Erythroblast (primary cell): ENCODE data around the gene ZNF609.

Source experiments
- GATA1 ChIP-seq: IDR thresholded peaks from 2 replicates; pipeline ENCODE4 v1.6.1; 2011; ENCODE audit warnings: low read depth, mild to moderate bottlenecking, control low read depth, low read length, moderate library complexity
- POLR2A ChIP-seq: IDR thresholded peaks from 2 replicates; pipeline ENCODE4 v1.6.1; 2011; ENCODE audit warnings: mild to moderate bottlenecking, low read length

DNA sequence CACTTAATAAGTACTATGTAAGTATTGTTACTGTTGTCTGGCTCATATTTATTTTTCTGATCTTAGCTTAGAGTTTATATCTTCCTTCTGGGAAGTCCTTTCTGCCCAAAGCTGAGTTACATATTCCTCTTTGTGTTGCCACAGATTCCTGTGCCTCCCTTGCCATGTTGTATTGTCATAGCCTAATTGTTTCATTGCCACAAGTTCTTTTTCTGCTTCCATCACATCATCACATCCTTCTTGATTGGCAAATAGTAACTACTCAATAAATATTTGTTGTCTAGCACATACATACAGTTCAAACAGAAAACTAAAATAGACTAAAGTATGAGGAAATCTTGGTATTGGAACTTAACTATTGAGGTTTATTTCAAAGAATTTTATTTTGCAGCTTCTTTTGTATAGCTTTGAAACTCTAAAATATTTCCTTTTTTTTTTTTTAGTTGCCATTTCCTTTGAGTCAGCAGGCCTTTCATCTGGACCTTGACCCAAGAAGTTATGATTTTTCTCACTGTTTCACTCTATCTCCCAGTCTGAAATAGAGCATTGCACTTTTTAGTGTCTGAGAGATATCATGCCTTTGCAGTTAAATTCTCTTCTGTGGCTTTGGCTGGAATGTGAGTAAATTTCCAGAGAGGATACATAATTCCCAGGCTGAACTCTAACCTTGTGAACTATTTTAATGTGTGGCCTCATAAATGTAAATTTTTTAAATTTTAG is 98.2 kb downstream of the ZNF609 start:
- TF ChIP-seq POLR2A (no peak), GATA1 (no peak)
